HG03095 (cell line): ENCODE measurements around the gene IL23R.

ENCODE experiments used
- ATAC-seq: cut with Tn5 transposase; IDR thresholded peaks from one replicate; pipeline ENCODE4 v1.9.1; 2021; ENCODE audit warnings: moderate library complexity; ENCODE audit not compliant: unreplicated experiment

IL23R gene

GRCh38 chr1:67148516-67149178 is 17.6 kb upstream of the IL23R start:
- peak; percentile 19 for ATAC-seq

GRCh38 chr1:67149179-67149770 is 17.0 kb upstream of the IL23R start:
- ATAC-seq: peak; percentile 96

GRCh38 chr1:67150931-67151330 is 15.3 kb upstream of the IL23R start:
- no peak for ATAC-seq

GRCh38 chr1:67158401-67158800 is 7.9 kb upstream of the IL23R start:
- ATAC-seq: no peak

GRCh38 chr1:67159233-67159632 is 7.0 kb upstream of the IL23R start:
- ATAC-seq: no peak

- no peak for ATAC-seq
Measured at GRCh38 chr1:67162954-67163353, 3.3 kb upstream of the IL23R start.

- ATAC-seq: no peak
Measured at GRCh38 chr1:67165468-67166041, 699 bp upstream of the IL23R start.

- no peak for ATAC-seq
Measured at GRCh38 chr1:67169496-67169895, 3.2 kb downstream of the IL23R start.

GRCh38 chr1:67169932-67170331 is 3.7 kb downstream of the IL23R start:
- no peak for ATAC-seq

- ATAC-seq: no peak
Measured at GRCh38 chr1:67170751-67171573, 4.7 kb downstream of the IL23R start.

- ATAC-seq: no peak
Measured at GRCh38 chr1:67171574-67171955, 5.3 kb downstream of the IL23R start.

- no peak for ATAC-seq
Measured at GRCh38 chr1:67171978-67172377, 5.7 kb downstream of the IL23R start.

- ATAC-seq: no peak
Measured at GRCh38 chr1:67173988-67174387, 7.7 kb downstream of the IL23R start.

GRCh38 chr1:67174716-67175284 is 8.5 kb downstream of the IL23R start:
- ATAC-seq: no peak

- ATAC-seq: no peak
Measured at GRCh38 chr1:67175530-67176087, 9.4 kb downstream of the IL23R start.

- ATAC-seq: no peak
Measured at GRCh38 chr1:67184838-67185421, 18.7 kb downstream of the IL23R start.

GRCh38 chr1:67188137-67188536 is 21.9 kb downstream of the IL23R start:
- no peak for ATAC-seq

GRCh38 chr1:67189953-67190352 is 23.7 kb downstream of the IL23R start:
- no peak for ATAC-seq

GRCh38 chr1:67190410-67190809 is 24.2 kb downstream of the IL23R start:
- no peak for ATAC-seq

- ATAC-seq: no peak
Measured at GRCh38 chr1:67190942-67191341, 24.7 kb downstream of the IL23R start.
